ENCODE measurements around the gene UQCRC1.

DNA sequence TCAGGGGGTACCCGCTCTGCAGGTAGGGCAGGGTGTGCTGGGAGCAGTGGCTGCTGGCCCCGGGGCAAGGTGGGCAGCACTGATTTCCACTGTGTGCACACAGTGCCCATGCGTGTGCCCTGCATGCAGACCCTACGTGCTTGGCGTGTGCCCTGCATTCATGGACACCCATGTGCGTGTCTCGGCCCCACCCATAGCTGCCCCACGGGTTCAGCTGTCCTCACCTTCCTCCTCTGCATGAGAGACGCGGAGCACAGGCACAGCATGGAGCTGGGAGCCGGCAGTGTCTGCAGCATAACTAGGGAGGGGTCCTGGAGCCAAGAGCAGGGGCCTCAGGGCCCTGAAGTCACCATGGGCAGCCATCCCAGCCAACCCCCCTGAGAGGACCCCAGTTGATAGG, 44.3 kb downstream of the UQCRC1 start:
- TF ChIP-seq, protein P1, sequence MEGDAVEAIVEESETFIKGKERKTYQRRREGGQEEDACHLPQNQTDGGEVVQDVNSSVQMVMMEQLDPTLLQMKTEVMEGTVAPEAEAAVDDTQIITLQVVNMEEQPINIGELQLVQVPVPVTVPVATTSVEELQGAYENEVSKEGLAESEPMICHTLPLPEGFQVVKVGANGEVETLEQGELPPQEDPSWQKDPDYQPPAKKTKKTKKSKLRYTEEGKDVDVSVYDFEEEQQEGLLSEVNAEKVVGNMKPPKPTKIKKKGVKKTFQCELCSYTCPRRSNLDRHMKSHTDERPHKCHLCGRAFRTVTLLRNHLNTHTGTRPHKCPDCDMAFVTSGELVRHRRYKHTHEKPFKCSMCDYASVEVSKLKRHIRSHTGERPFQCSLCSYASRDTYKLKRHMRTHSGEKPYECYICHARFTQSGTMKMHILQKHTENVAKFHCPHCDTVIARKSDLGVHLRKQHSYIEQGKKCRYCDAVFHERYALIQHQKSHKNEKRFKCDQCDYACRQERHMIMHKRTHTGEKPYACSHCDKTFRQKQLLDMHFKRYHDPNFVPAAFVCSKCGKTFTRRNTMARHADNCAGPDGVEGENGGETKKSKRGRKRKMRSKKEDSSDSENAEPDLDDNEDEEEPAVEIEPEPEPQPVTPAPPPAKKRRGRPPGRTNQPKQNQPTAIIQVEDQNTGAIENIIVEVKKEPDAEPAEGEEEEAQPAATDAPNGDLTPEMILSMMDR (conservative IDR thresholded peaks at IDR 0.05; ENCODE audit: low read depth, low read length), result no peak
- TF ChIP-seq EZH2phosphoT487 (IDR thresholded peaks at IDR 0.05; ENCODE audit: borderline replicate concordance, low read length), result no peak
